IMR-90 (cell line): Measurements from ENCODE around the gene ACVRL1. TPM values are rescaled to one million over a fixed set of nuclear protein-coding genes. Genes with fewer than 3 reads are reported as not detected.
A peak's percentile ranks its signal among the peaks of the same experiment; 100 is the strongest.

Experiments used
- ATAC-seq: fragments of 200-7000 bp; cut with Tn5 transposase; 2 replicates; pipeline ENCODE4 v1.9.1; 2020; ENCODE audit warnings: low read depth, mild to moderate bottlenecking, moderate library complexity
- BruUV-seq: library from RNA; stranded (reverse); fragments of 400-500 nt; replicated peaks from 2 replicates; lab custom pipeline; 2021; lab: Mats Ljungman, UMichigan
- CTCF ChIA-PET: fragments of 300-600 bp; formaldehyde crosslinking; extraction: SDS; loops from one replicate; lab custom pipeline; 2021; ENCODE audit warnings: antibody characterized with exemption; lab: Yijun Ruan, JAX
- POLR2A ChIA-PET: fragments of 300-600 bp; sonication (Branson Sonifier 250); formaldehyde crosslinking; loops from one replicate; lab custom pipeline; 2022; ENCODE audit warnings: antibody characterized with exemption; ENCODE audit not compliant: unreplicated experiment; lab: Charles Lee
- DNase-seq: peaks from one replicate; pipeline ENCODE4 v3.0.0; 2013
- H2AFZ ChIP-seq: replicated peaks from 2 replicates; pipeline ENCODE3; 2013; ENCODE audit warnings: low read length, mild to moderate bottlenecking; ENCODE audit not compliant: poor library complexity
- H2AK5ac ChIP-seq: 2 replicates; pipeline ENCODE4 v1.6.1; 2013; ENCODE audit warnings: low read depth, low read length, inconsistent platforms
- H2AK9ac ChIP-seq: replicated peaks from 2 replicates; pipeline ENCODE3; 2013; ENCODE audit warnings: mild to moderate bottlenecking, low read depth, low read length, moderate library complexity; ENCODE audit not compliant: poor library complexity
- H2BK120ac ChIP-seq: 2 replicates; pipeline ENCODE4 v1.6.1; 2013; ENCODE audit warnings: low read depth, low read length, inconsistent platforms
- H2BK15ac ChIP-seq: 3 replicates; pipeline ENCODE4 v1.6.1; 2013; ENCODE audit warnings: low read depth, low read length, inconsistent platforms
- H2BK20ac ChIP-seq: 2 replicates; pipeline ENCODE4 v1.6.1; 2013; ENCODE audit warnings: low read depth, mild to moderate bottlenecking, inconsistent platforms, low read length, moderate library complexity
- H2BK5ac ChIP-seq: 2 replicates; pipeline ENCODE4 v1.6.1; 2013; ENCODE audit warnings: mild to moderate bottlenecking, low read depth, low read length, inconsistent platforms; ENCODE audit not compliant: poor library complexity, severe bottlenecking
- H3K14ac ChIP-seq: replicated peaks from 2 replicates; pipeline ENCODE4 v1.6.1; 2013; ENCODE audit warnings: low read depth, low read length, inconsistent platforms
- H3K18ac ChIP-seq: 2 replicates; pipeline ENCODE4 v1.6.1; 2013; ENCODE audit warnings: low read depth, low read length, control low read depth
- H3K23ac ChIP-seq: 2 replicates; pipeline ENCODE4 v1.6.1; 2013; ENCODE audit warnings: low read depth, low read length, inconsistent platforms
- H3K27ac ChIP-seq: 2 replicates; pipeline ENCODE4 v1.5.1; 2013; ENCODE audit warnings: mild to moderate bottlenecking, control low read depth, low read length; ENCODE audit not compliant: insufficient read depth
- H3K27me3 ChIP-seq: 2 replicates; pipeline ENCODE4 v1.6.1; 2013; ENCODE audit warnings: low read length; ENCODE audit not compliant: control insufficient read depth, insufficient read depth
- H3K36me3 ChIP-seq: 2 replicates; pipeline ENCODE4 v1.6.1; 2013; ENCODE audit warnings: low read length, mixed read lengths; ENCODE audit not compliant: control insufficient read depth, insufficient read depth
- H3K4ac ChIP-seq: 2 replicates; pipeline ENCODE4 v1.6.1; 2013; ENCODE audit warnings: low read depth, low read length, inconsistent platforms
- H3K4me1 ChIP-seq: 2 replicates; pipeline ENCODE4 v1.6.1; 2013; ENCODE audit warnings: low read length, mixed read lengths; ENCODE audit not compliant: control insufficient read depth, insufficient read depth
- H3K4me2 ChIP-seq: 2 replicates; pipeline ENCODE4 v1.6.1; 2013; ENCODE audit warnings: low read depth, mild to moderate bottlenecking, control low read depth, low read length, moderate library complexity
- H3K4me3 ChIP-seq: 2 replicates; pipeline ENCODE4 v1.5.1; 2013; ENCODE audit warnings: low read depth, mild to moderate bottlenecking, control low read depth, low read length, moderate library complexity; ENCODE audit not compliant: insufficient read depth
- H3K56ac ChIP-seq: 2 replicates; pipeline ENCODE4 v1.6.1; 2013; ENCODE audit warnings: low read length, inconsistent platforms; ENCODE audit not compliant: insufficient read depth; ENCODE audit errors: extremely low read depth
- H3K79me1 ChIP-seq, 2 experiments: 2 replicates each; pipeline ENCODE4 v1.6.1; 2013; ENCODE audit warnings: low read length in 2 of 2, inconsistent platforms in 1 of 2, low read depth in 1 of 2
- H3K9ac ChIP-seq: 2 replicates; pipeline ENCODE4 v1.6.1; 2013; ENCODE audit warnings: low read depth, low read length, control low read depth
- H3K9me1 ChIP-seq: 2 replicates; pipeline ENCODE4 v1.6.1; 2013; ENCODE audit warnings: low read length, inconsistent platforms; ENCODE audit not compliant: insufficient read depth
- H3K9me3 ChIP-seq: 2 replicates; pipeline ENCODE4 v1.6.1; 2013; ENCODE audit warnings: low read length; ENCODE audit not compliant: control insufficient read depth, insufficient read depth
- H4K20me1 ChIP-seq: 2 replicates; pipeline ENCODE4 v1.6.1; 2013; ENCODE audit warnings: low read length, inconsistent platforms; ENCODE audit not compliant: insufficient read depth
- H4K5ac ChIP-seq: 2 replicates; pipeline ENCODE4 v1.6.1; 2013; ENCODE audit warnings: mild to moderate bottlenecking, low read depth, low read length, control low read depth
- H4K8ac ChIP-seq, 2 experiments: 2 replicates each; pipeline ENCODE4 v1.6.1; 2013; ENCODE audit warnings: low read depth in 2 of 2, low read length in 2 of 2, control low read depth in 1 of 2, inconsistent platforms in 1 of 2
- H4K91ac ChIP-seq: 2 replicates; pipeline ENCODE4 v1.6.1; 2013; ENCODE audit warnings: low read depth, low read length, inconsistent platforms; ENCODE audit not compliant: insufficient read depth
- BHLHE40 ChIP-seq: fragments of 150-350 bp; IDR thresholded peaks from 2 replicates; pipeline ENCODE4 v1.6.1; 2016; ENCODE audit warnings: mild to moderate bottlenecking, low read depth, low read length
- CEBPB ChIP-seq: IDR thresholded peaks from 2 replicates; pipeline ENCODE4 v1.6.1; 2012; ENCODE audit warnings: low read depth, low read length, improper control_type of control experiment
- CHD1 ChIP-seq: IDR thresholded peaks from 2 replicates; pipeline ENCODE4 v1.6.1; 2012; ENCODE audit warnings: low read depth, low read length, improper control_type of control experiment
- CTCF ChIP-seq: conservative IDR thresholded peaks from 2 replicates; pipeline ENCODE4 v1.5.1; 2012; ENCODE audit warnings: mild to moderate bottlenecking, low read depth, low read length, improper control_type of control experiment
- FOS ChIP-seq: fragments of 150-350 bp; IDR thresholded peaks from 2 replicates; pipeline ENCODE4 v1.6.1; 2016; ENCODE audit warnings: low read depth, low read length
- MXI1 ChIP-seq: IDR thresholded peaks from 2 replicates; pipeline ENCODE4 v1.6.1; 2012; ENCODE audit warnings: low read depth, mild to moderate bottlenecking, low read length, moderate library complexity, borderline replicate concordance
- NFE2L2 ChIP-seq: fragments of 150-350 bp; IDR thresholded peaks from 2 replicates; pipeline ENCODE4 v1.6.1; 2016; ENCODE audit warnings: low read depth, mild to moderate bottlenecking, low read length
- POLR2A ChIP-seq: IDR thresholded peaks from 2 replicates; pipeline ENCODE4 v1.6.1; 2012; ENCODE audit warnings: mild to moderate bottlenecking, low read depth, low read length
- RCOR1 ChIP-seq: IDR thresholded peaks from 2 replicates; pipeline ENCODE4 v1.6.1; 2012; ENCODE audit warnings: mild to moderate bottlenecking, low read length, improper control_type of control experiment; ENCODE audit not compliant: insufficient replicate concordance
- SMC3 ChIP-seq: fragments of 150-350 bp; IDR thresholded peaks from 2 replicates; pipeline ENCODE4 v1.6.1; 2016; ENCODE audit warnings: low read depth, mild to moderate bottlenecking, antibody characterized with exemption, low read length, moderate library complexity
- USF2 ChIP-seq: fragments of 150-350 bp; IDR thresholded peaks from 2 replicates; pipeline ENCODE4 v1.6.1; 2017; ENCODE audit warnings: mild to moderate bottlenecking, antibody characterized with exemption, low read length, low read depth
- WGBS, 2 experiments: methylation state at CpG; one replicate each; pipeline versions ENCODE4 v1.1.5 to v1.1.7; 2013; ENCODE audit warnings: missing lambda C conversion rate in 2 of 2; ENCODE audit not compliant: insufficient read length in 1 of 2; ENCODE audit errors: extremely low coverage in 2 of 2; 5-methylcytosine and 5-hydroxymethylcytosine counted together
- dilution Hi-C: fragments of 300-500 bp; cut with HindIII; formaldehyde crosslinking; loops from one replicate; pipeline ENCODE4 v1.14.3; 2018; ENCODE audit warnings: low sequenced_read_pairs; ENCODE audit not compliant: unreplicated experiment
- in situ Hi-C: fragments of 300-500 bp; cut with MboI; formaldehyde crosslinking; loops from 3 replicates; pipeline ENCODE4 v1.14.3; 2019; ENCODE audit warnings: low sequenced_read_pairs, inconsistent platforms, mixed read lengths
- intact Hi-C: fragments of 100-400 bp; cut with micrococcal nuclease; formaldehyde crosslinking; loops from 2 replicates; pipeline ENCODE4 v1.10.0; 2022
- polyA plus RNA-seq, 3 experiments: library from polyadenylated mRNA; depleted of rRNA; stranded (reverse); fragments of >200 nt; gene quantifications; 2 replicates each; pipeline ENCODE4 v1.2.3, GENCODE V29; 2012; ENCODE audit warnings: low replicate concordance in 1 of 3
- total RNA-seq: library from RNA; depleted of rRNA; stranded (reverse); fragments of >200 nt; gene quantifications from 2 replicates; pipeline ENCODE4 v1.2.3, GENCODE V29; 2012

Gene ACVRL1
- total and polyA plus RNA-seq, 2 of the 4 experiments (the other 2 are of a cell fraction) = 6.4 to 7.5 TPM

GRCh38 chr12:51907856-51908425 is 637 bp downstream of the ACVRL1 start:
- peak overlapping the region; percentile 8; the same call in 1 of the 2 replicates for H4K5ac ChIP-seq
- H3K4ac ChIP-seq = peak overlapping the region; percentile 79
- H3K36me3 ChIP-seq = no peaks in the 10 kb centered on the region
- ATAC-seq (no peak), DNase-seq (no peak)
- no peaks in the 10 kb centered on the region for H3K9me3 ChIP-seq
- ChIA-PET POLR2A (no interaction called here), CTCF (interaction anchor here (1.4 to 2.4 kb wide), 2 partner anchors 12 to 15 kb away, joined by 4 to 8 read pairs; no protein-coding TSS in a partner anchor)
- H2AFZ ChIP-seq = peak overlapping the region; percentile 87
- in situ Hi-C loops (no loop called here), dilution Hi-C loops (no loop called here), intact Hi-C loops (no loop called here)
- peak overlapping the region; percentile 36 for H3K4me3 ChIP-seq
- H3K79me1 ChIP-seq = peaks cover 0 to 31% of the 10 kb centered on the region in 2 experiments; a peak in 3 of 4 replicates
- BruUV-seq = no TSS peak
- H3K9me1 ChIP-seq = peaks cover 49% of the 10 kb centered on the region
- H3K27me3 ChIP-seq = no peaks in the 10 kb centered on the region
- peak overlapping the region; percentile 40 to 82 for H4K8ac ChIP-seq
- H2AK5ac ChIP-seq = peak overlapping the region; percentile 93
- peak overlapping the region; percentile 91 for H3K14ac ChIP-seq
- H3K27ac ChIP-seq = no peak overlapping the region; the same call in 1 of the 2 replicates
- peak overlapping the region; percentile 43 for H3K4me2 ChIP-seq
- H3K23ac ChIP-seq = peak overlapping the region; percentile 87; the same call in 1 of the 2 replicates
- H3K18ac ChIP-seq = no peak overlapping the region; the same call in 1 of the 2 replicates
- H2BK120ac ChIP-seq = peak overlapping the region; percentile 56
- WGBS, 2 experiments = 60% methylated on average over 1 of the region's 7 CpGs; no CpG with 5 or more reads in 1 of the 2 experiments
- peak overlapping the region; percentile 93; the same call in 1 of the 3 replicates for H2BK15ac ChIP-seq
- peaks cover 47% of the 10 kb centered on the region for H3K4me1 ChIP-seq
- no peak overlapping the region for H2BK5ac ChIP-seq
- H4K91ac ChIP-seq = peak overlapping the region; percentile 68
- H2BK20ac ChIP-seq = peak overlapping the region; percentile 46
- peak overlapping the region; percentile 68 for H2AK9ac ChIP-seq
- H3K56ac ChIP-seq = no peak overlapping the region; the same call in 1 of the 2 replicates
- H4K20me1 ChIP-seq = no peaks in the 10 kb centered on the region
- peak overlapping the region; percentile 2 for H3K9ac ChIP-seq
- TF ChIP-seq CTCF (no peak), RCOR1 (no peak), CEBPB (no peak), SMC3 (no peak), CHD1 (no peak), POLR2A (no peak), FOS (no peak), NFE2L2 (no peak), MXI1 (no peak), USF2 (no peak), BHLHE40 (no peak)
